Testis (tissue), 2 donors: ENCODE data around the gene RFC2.

Experiments used
- CTCF ChIP-seq, 3 experiments: fragments of 450-650 bp in 2 of 3; fragments of 200-600 bp in 1 of 3; sonication (generic) in 1 of 3; IDR thresholded peaks; one replicate each; pipeline ENCODE4 v1.5.1; 2016 to 2019; ENCODE audit warnings: antibody characterized with exemption in 3 of 3, mild to moderate bottlenecking in 2 of 3, moderate library complexity in 1 of 3
- POLR2A ChIP-seq: fragments of 450-650 bp; IDR thresholded peaks from one replicate; pipeline ENCODE4 v1.6.1; 2017; ENCODE audit warnings: antibody characterized with exemption, mild to moderate bottlenecking, moderate library complexity

- TF ChIP-seq CTCF (IDR thresholded peaks at IDR 0.05) (no peak), POLR2A (no peak)
These were observed 38.8 kb upstream of the RFC2 start for GRCh38 chr7:74292757-74293576.
